Measurements from ENCODE around the gene PAPPA2. TPM values are rescaled to one million over a fixed set of nuclear protein-coding genes. Genes with fewer than 3 reads are reported as not detected.

The PAPPA2 gene
- total RNA-seq, 2 donors from 2014 or later: 0.19 to 1.2 TPM

GRCh38 chr1:176536588-176536987, 73.6 kb downstream of the PAPPA2 start:
- H3K9me3 ChIP-seq: no peaks in the 10 kb centered on the region
- no peak for TF ChIP-seq CTCF (IDR thresholded peaks at IDR 0.05)
- no peak for DNase-seq (ENCODE audit: low spot score)

GRCh38 chr1:176539018-176539417, 76.0 kb downstream of the PAPPA2 start:
- TF ChIP-seq CTCF (IDR thresholded peaks at IDR 0.05): no peak
- H3K4me3 ChIP-seq: no peak overlapping the region
- no peaks in the 10 kb centered on the region for H3K27me3 ChIP-seq
- H3K27ac ChIP-seq: no peak overlapping the region
- no peaks in the 10 kb centered on the region for H3K36me3 ChIP-seq
- H3K4me1 ChIP-seq: no peaks in the 10 kb centered on the region
- no peaks in the 10 kb centered on the region for H3K9me3 ChIP-seq
- DNase-seq (ENCODE audit: low spot score): no peak

More at GRCh38 chr1:176536588-176536987, 73.6 kb downstream of the PAPPA2 start:
- H3K27ac ChIP-seq: no peak overlapping the region
- H3K36me3 ChIP-seq: no peaks in the 10 kb centered on the region
- no peak overlapping the region for H3K4me3 ChIP-seq
- no peaks in the 10 kb centered on the region for H3K4me1 ChIP-seq
- no peaks in the 10 kb centered on the region for H3K27me3 ChIP-seq

- DNase-seq (ENCODE audit: low spot score): no peak
- H3K27ac ChIP-seq: no peak overlapping the region
- H3K4me3 ChIP-seq: no peak overlapping the region
- no peaks in the 10 kb centered on the region for H3K36me3 ChIP-seq
- H3K4me1 ChIP-seq: no peaks in the 10 kb centered on the region
- no peaks in the 10 kb centered on the region for H3K27me3 ChIP-seq
- TF ChIP-seq CTCF (IDR thresholded peaks at IDR 0.05): no peak
- no peaks in the 10 kb centered on the region for H3K9me3 ChIP-seq
Measured at GRCh38 chr1:176540428-176540827, 77.5 kb downstream of the PAPPA2 start.

- no peak for TF ChIP-seq CTCF (IDR thresholded peaks at IDR 0.05)
- no peaks in the 10 kb centered on the region for H3K27me3 ChIP-seq
Measured at GRCh38 chr1:176541663-176542062, 78.7 kb downstream of the PAPPA2 start.

GRCh38 chr1:176542352-176542751, 79.4 kb downstream of the PAPPA2 start:
- no peak for TF ChIP-seq CTCF (IDR thresholded peaks at IDR 0.05)
- H3K36me3 ChIP-seq: no peaks in the 10 kb centered on the region
- no peak overlapping the region for H3K4me3 ChIP-seq
- no peaks in the 10 kb centered on the region for H3K27me3 ChIP-seq
- no peaks in the 10 kb centered on the region for H3K4me1 ChIP-seq
- no peak for DNase-seq (ENCODE audit: low spot score)
- no peak overlapping the region for H3K27ac ChIP-seq
- no peaks in the 10 kb centered on the region for H3K9me3 ChIP-seq

More at GRCh38 chr1:176541663-176542062, 78.7 kb downstream of the PAPPA2 start:
- Histone ChIP-seq H3K4me3 (no peak overlapping the region), H3K4me1 (no peaks in the 10 kb centered on the region), H3K27ac (no peak overlapping the region), H3K9me3 (no peaks in the 10 kb centered on the region), H3K36me3 (no peaks in the 10 kb centered on the region)
- no peak for DNase-seq (ENCODE audit: low spot score)

GRCh38 chr1:176543360-176544129, 80.6 kb downstream of the PAPPA2 start:
- Histone ChIP-seq H3K4me3 (no peak overlapping the region), H3K27me3 (no peaks in the 10 kb centered on the region), H3K4me1 (no peaks in the 10 kb centered on the region), H3K9me3 (no peaks in the 10 kb centered on the region), H3K27ac (no peak overlapping the region), H3K36me3 (no peaks in the 10 kb centered on the region)
- no peak for DNase-seq (ENCODE audit: low spot score)
- no peak for TF ChIP-seq CTCF (IDR thresholded peaks at IDR 0.05)
